HUES48 (cell line): ENCODE data around the gene MYL2.

Experiments
- H3K27ac ChIP-seq: one replicate; pipeline ENCODE4 v1.7.0; 2013; ENCODE audit warnings: low read depth, low read length, inconsistent platforms
- H3K27me3 ChIP-seq: 2 replicates; pipeline ENCODE4 v1.6.1; 2013; ENCODE audit warnings: mild to moderate bottlenecking, low read length; ENCODE audit not compliant: control insufficient read depth, insufficient read depth
- H3K36me3 ChIP-seq: 2 replicates; pipeline ENCODE4 v1.6.1; 2013; ENCODE audit warnings: low read length; ENCODE audit not compliant: control insufficient read depth, insufficient read depth
- H3K4me1 ChIP-seq: 2 replicates; pipeline ENCODE4 v1.6.1; 2013; ENCODE audit warnings: mild to moderate bottlenecking, low read length; ENCODE audit not compliant: control insufficient read depth, insufficient read depth
- H3K4me3 ChIP-seq: 2 replicates; pipeline ENCODE4 v1.5.1; 2013; ENCODE audit warnings: mild to moderate bottlenecking, low read depth, low read length
- H3K9ac ChIP-seq: 2 replicates; pipeline ENCODE4 v1.6.1; 2013; ENCODE audit warnings: mild to moderate bottlenecking, low read depth, low read length, moderate library complexity
- H3K9me3 ChIP-seq: 2 replicates; pipeline ENCODE4 v1.6.1; 2013; ENCODE audit warnings: low read length; ENCODE audit not compliant: control insufficient read depth, insufficient read depth

MYL2 gene

GRCh38 chr12:110916295-110916875, 4.0 kb downstream of the MYL2 start:
- Histone ChIP-seq H3K4me1 (peaks cover 9% of the 10 kb centered on the region; the same call in 1 of the 2 replicates), H3K36me3 (no peaks in the 10 kb centered on the region), H3K27ac (no peak overlapping the region), H3K9ac (no peak overlapping the region), H3K27me3 (no peaks in the 10 kb centered on the region), H3K9me3 (no peaks in the 10 kb centered on the region), H3K4me3 (no peak overlapping the region)

GRCh38 chr12:110913119-110914056, 7.0 kb downstream of the MYL2 start:
- Histone ChIP-seq H3K9ac (no peak overlapping the region), H3K9me3 (no peaks in the 10 kb centered on the region), H3K36me3 (no peaks in the 10 kb centered on the region), H3K4me3 (no peak overlapping the region), H3K27ac (no peak overlapping the region), H3K27me3 (no peaks in the 10 kb centered on the region), H3K4me1 (no peaks in the 10 kb centered on the region; the same call in 1 of the 2 replicates)

GRCh38 chr12:110912263-110912662, 8.1 kb downstream of the MYL2 start:
- no peaks in the 10 kb centered on the region for H3K36me3 ChIP-seq
- H3K9ac ChIP-seq = no peak overlapping the region
- H3K27me3 ChIP-seq = no peaks in the 10 kb centered on the region
- H3K27ac ChIP-seq = no peak overlapping the region
- no peak overlapping the region for H3K4me3 ChIP-seq
- H3K4me1 ChIP-seq = no peaks in the 10 kb centered on the region
- H3K9me3 ChIP-seq = no peaks in the 10 kb centered on the region

GRCh38 chr12:110908377-110909152, 11.8 kb downstream of the MYL2 start:
- H3K27ac ChIP-seq = no peak overlapping the region
- no peaks in the 10 kb centered on the region for H3K27me3 ChIP-seq
- no peaks in the 10 kb centered on the region for H3K4me1 ChIP-seq
- no peak overlapping the region for H3K9ac ChIP-seq
- H3K36me3 ChIP-seq = no peaks in the 10 kb centered on the region
- H3K9me3 ChIP-seq = no peaks in the 10 kb centered on the region
- no peak overlapping the region for H3K4me3 ChIP-seq

- no peaks in the 10 kb centered on the region for H3K9me3 ChIP-seq
- H3K4me1 ChIP-seq = no peaks in the 10 kb centered on the region
- no peaks in the 10 kb centered on the region for H3K27me3 ChIP-seq
- no peak overlapping the region for H3K9ac ChIP-seq
- no peaks in the 10 kb centered on the region for H3K36me3 ChIP-seq
- no peak overlapping the region for H3K27ac ChIP-seq
- H3K4me3 ChIP-seq = no peak overlapping the region
Observed at GRCh38 chr12:110907583-110907982, 12.8 kb downstream of the MYL2 start.

GRCh38 chr12:110906985-110907384, 13.4 kb downstream of the MYL2 start:
- Histone ChIP-seq H3K27me3 (no peaks in the 10 kb centered on the region), H3K36me3 (no peaks in the 10 kb centered on the region), H3K27ac (no peak overlapping the region), H3K9me3 (no peaks in the 10 kb centered on the region), H3K4me1 (no peaks in the 10 kb centered on the region), H3K9ac (no peak overlapping the region), H3K4me3 (no peak overlapping the region)

- H3K27me3 ChIP-seq = no peaks in the 10 kb centered on the region
- H3K9me3 ChIP-seq = no peaks in the 10 kb centered on the region
- no peak overlapping the region for H3K9ac ChIP-seq
- no peaks in the 10 kb centered on the region for H3K4me1 ChIP-seq
- no peaks in the 10 kb centered on the region for H3K36me3 ChIP-seq
- H3K27ac ChIP-seq = no peak overlapping the region
- H3K4me3 ChIP-seq = no peak overlapping the region
Observed at GRCh38 chr12:110906516-110906915, 13.9 kb downstream of the MYL2 start.

GRCh38 chr12:110906083-110906482, 14.3 kb downstream of the MYL2 start:
- Histone ChIP-seq H3K27ac (no peak overlapping the region), H3K36me3 (no peaks in the 10 kb centered on the region), H3K4me3 (no peak overlapping the region), H3K9me3 (no peaks in the 10 kb centered on the region), H3K4me1 (no peaks in the 10 kb centered on the region), H3K9ac (no peak overlapping the region), H3K27me3 (no peaks in the 10 kb centered on the region)

GRCh38 chr12:110903511-110903910, 16.9 kb downstream of the MYL2 start:
- H3K27ac ChIP-seq = no peak overlapping the region
- no peak overlapping the region for H3K9ac ChIP-seq
- no peaks in the 10 kb centered on the region for H3K9me3 ChIP-seq
- H3K4me1 ChIP-seq = no peaks in the 10 kb centered on the region
- no peak overlapping the region for H3K4me3 ChIP-seq
- H3K27me3 ChIP-seq = no peaks in the 10 kb centered on the region
- no peaks in the 10 kb centered on the region for H3K36me3 ChIP-seq

- H3K36me3 ChIP-seq = no peaks in the 10 kb centered on the region
- no peak overlapping the region for H3K4me3 ChIP-seq
- H3K4me1 ChIP-seq = no peaks in the 10 kb centered on the region
- no peaks in the 10 kb centered on the region for H3K27me3 ChIP-seq
- H3K9ac ChIP-seq = no peak overlapping the region
- H3K27ac ChIP-seq = no peak overlapping the region
- H3K9me3 ChIP-seq = no peaks in the 10 kb centered on the region
Observed at GRCh38 chr12:110901401-110901800, 19.0 kb downstream of the MYL2 start.

- Histone ChIP-seq H3K36me3 (no peaks in the 10 kb centered on the region), H3K9me3 (no peaks in the 10 kb centered on the region), H3K4me1 (0 out of 2 replicates have a peak, but pooled peaks cover 2% of the 10 kb centered on the region), H3K9ac (no peak overlapping the region), H3K27me3 (no peaks in the 10 kb centered on the region), H3K27ac (no peak overlapping the region), H3K4me3 (no peak overlapping the region)
Observed at GRCh38 chr12:110896559-110896958, 23.8 kb downstream of the MYL2 start.
